ENCODE measurements around the gene FAM20C.
"Not testable (repeated sequence)": the region's sequence is repeated elsewhere in the genome, so short reads cannot be mapped to it uniquely, and the experiment has no call there.

FAM20C gene

DNA sequence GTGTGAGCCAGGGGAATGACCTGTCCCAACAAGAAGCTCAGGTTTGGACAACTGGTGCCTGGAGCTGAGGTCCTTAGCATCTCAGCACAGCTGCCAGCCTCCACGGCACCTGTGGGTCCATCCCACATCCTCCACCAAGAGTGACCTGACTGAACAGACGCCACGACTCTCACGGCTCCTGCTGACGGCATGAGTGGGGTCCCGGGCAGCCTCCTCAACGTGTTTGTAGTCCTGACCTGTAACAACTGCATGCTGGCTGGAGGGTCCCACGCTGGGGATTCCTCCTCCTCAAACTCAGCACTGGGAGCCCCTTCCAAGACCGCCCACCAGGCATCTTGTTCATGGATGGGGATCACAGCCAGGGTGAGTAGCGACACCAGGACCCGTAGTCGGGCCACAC is 36.2 kb downstream of the FAM20C start:
- DNase-seq (ENCODE audit: low spot score): no peak

- no peak for DNase-seq (ENCODE audit: low spot score)
These were observed 37.0 kb downstream of the FAM20C start for GRCh38 chr7:229184-229964.

DNA sequence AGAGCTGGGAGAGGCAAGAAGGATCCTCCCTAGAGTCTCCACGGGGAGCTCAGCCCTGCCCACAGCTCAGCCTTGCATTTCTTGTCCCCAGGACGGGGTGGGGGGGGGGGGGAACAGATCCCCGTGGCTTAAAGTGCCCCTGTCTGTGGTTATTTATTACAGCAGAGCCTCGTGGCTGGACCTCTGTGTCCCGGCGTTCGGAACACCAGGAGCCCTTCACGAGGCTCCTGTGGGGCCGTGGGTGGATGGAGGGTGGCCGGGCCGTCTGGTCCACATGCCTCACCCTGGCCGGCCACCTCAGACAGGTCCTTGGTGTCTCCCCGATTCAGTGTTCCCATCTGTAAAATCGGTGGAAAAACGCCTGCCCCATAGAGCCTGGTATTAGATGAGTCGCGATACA is 37.9 kb downstream of the FAM20C start:
- no peak for DNase-seq (ENCODE audit: low spot score)

DNA sequence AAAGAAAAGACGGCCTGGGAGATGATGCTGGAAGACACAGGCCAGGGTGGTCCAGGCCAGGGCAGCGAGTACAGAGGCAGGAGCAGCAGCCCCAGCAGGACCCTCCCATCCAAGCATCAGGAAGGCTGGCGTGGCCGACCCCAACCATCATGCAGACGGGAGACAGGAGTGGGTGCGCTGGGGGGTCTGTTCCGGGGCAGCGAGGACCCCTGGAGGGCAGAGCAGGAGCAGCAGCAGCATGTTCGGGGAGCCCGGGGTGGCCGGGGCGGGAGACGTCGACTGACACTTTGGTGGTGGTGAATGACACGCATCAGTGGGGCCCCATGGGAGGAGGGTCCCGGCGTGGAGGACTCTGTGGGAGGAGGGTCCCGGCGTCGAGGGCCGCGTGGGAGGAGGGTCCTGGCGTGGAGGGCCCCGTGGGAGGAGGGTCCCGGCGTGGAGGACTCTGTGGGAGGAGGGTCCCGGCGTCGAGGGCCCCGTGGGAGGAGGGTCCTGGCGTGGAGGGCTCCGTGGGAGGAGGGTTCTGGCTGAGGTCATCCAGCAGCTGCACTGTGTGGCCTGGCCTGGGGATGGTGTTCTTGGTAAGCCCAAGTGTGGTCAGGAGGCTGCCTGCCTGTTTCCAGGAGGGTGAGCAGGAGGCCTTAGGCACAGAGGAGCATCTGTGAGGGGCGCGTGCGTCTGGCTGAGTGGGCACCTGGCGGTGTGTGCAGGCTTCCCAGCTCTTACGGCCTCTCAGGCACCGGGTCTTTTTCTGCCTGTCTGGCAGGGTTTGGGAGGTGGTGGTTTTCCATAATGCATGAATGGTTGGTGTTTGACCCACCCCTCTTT is 38.9 kb downstream of the FAM20C start:
- DNase-seq (ENCODE audit: low spot score): no peak

GRCh38 chr7:231858-232246 is 39.5 kb downstream of the FAM20C start:
- no peak for DNase-seq (ENCODE audit: low spot score)

- no peak for DNase-seq (ENCODE audit: low spot score)
These were observed 40.3 kb downstream of the FAM20C start for GRCh38 chr7:232410-233248.

- DNase-seq (ENCODE audit: low spot score): no peak
These were observed 41.1 kb downstream of the FAM20C start for GRCh38 chr7:233249-234035.

GRCh38 chr7:234051-234707 is 41.8 kb downstream of the FAM20C start:
- no peak for DNase-seq (ENCODE audit: low spot score)

GRCh38 chr7:234708-235553 is 42.6 kb downstream of the FAM20C start:
- DNase-seq (ENCODE audit: low spot score): peak; percentile 71

DNA sequence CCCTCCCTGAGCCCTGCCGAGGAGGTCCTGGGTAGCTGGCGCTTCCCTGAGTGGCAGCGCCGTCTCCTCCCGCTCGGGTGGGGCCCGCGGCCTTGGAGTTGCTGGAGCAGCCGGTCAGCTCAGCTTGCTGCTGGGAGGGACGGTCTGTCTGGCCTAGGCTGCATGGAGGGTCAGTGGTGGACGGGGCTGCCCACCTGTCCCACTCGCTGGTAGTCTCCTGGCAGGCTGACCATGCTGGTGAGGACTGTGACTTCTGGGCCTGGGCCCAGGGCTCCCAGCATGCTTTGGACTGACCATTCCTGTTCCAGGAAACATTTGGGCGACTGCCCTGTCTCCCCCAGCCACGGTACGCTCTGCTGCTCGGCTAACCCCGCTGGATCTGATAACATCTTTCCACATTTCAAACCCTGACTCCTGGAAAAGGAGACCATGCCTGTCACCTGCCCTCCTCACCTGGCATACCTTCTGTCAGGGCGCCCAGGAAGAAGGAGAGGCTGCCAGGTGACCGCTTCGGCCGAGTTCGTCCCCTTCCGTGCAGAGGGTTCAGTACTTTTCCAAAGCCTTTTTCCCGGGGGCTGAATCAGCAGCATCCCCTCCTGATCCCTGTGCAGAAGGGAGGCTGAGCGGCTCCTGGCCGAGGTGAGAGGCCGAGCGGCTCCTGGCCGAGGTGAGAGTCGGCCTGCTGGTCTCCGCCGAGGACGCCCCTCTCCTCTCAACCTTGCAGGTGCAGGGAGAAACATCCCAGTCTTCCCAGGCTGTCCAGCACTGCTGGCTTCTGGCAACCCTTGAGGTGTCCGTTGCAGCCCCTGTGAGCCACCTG is 43.4 kb downstream of the FAM20C start:
- DNase-seq (ENCODE audit: low spot score): no peak

DNA sequence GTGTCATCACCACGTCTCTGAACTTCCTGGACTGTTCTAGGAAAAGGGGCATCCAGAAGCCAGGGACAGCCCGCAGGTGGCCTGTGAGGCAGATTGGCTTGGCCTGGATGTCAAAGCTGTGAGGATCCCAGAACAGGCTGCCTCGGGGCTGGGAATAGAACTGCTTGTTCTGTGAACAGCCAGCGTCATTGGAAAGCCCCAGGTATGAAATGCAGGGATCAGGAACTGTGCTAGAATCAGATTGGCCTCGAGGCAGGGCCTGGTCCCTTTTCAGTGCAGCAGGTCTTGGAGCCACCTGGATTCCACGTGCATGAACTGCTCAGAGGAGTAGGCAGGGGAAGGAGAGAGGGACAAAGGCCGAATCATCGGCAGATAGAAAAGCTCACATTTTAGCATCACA is 44.6 kb downstream of the FAM20C start:
- DNase-seq (ENCODE audit: low spot score): no peak

DNA sequence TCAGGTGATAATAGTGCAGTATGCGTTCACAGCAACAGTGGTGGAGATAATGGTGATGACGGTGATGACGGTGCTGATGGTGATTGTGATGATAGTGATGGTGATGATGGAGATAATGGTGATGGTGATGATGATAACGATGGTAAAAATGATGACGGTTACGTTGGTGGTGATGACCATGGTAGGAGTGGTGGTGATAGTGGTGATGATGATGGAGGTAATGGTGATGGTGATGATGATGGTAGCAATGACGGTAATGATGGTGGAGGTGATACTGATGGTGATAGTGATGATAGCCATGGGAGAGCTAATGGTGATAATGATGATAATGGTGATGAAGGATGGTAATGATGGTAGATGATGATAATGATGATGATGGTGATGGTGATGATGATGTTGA is 45.0 kb downstream of the FAM20C start:
- DNase-seq (ENCODE audit: low spot score): no peak

DNA sequence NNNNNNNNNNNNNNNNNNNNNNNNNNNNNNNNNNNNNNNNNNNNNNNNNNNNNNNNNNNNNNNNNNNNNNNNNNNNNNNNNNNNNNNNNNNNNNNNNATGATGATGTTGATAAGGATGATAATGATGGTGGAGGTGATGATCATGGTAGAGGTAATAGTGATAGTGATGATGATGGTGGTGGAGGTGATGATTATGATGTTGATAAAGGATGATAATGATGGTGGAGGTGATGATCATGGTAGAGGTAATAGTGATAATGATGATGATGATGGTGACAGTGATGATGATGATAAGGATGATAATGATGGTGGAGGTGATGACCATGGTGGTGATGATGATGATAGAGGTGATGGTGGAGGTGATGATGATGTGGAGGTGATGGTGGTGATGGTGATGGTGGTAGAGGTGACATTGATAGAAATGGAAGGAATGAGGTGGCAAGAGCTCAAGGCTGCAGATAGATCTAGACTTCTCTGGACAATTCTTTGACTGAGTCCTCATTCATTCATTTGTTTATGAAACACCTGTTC is 47.8 kb downstream of the FAM20C start:
- DNase-seq (ENCODE audit: low spot score): no peak

DNA sequence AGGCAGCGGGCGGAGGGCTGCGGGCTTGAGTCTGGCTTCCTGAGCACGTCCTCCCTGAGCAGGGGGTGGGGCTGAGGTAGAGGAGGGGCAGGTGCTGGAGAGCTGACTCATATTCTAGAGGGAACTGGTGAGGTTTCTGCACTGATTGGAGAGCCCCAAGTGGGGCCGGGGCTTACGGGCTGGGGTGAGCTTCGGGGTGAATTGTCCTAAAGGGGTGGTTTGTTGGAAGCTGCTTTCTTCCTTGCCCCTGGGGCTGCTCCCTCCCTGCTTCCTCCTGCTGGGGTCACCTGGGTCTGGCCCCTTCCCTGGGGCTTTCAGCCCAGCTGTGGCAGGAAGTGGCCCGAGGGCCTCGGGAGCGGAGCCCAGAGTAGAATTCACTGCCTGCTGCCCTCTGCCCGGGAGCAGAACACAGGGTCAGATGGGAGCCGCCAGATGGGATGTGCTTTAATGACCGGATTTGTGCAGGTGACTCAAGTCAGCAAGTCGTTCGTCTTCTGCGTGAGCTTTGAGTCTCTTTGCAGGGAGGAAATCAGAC is 48.6 kb downstream of the FAM20C start:
- DNase-seq (ENCODE audit: low spot score): no peak

- DNase-seq (ENCODE audit: low spot score): no peak
These were observed 49.1 kb downstream of the FAM20C start for GRCh38 chr7:241513-241912.

- not testable (repeated sequence) for DNase-seq (ENCODE audit: low spot score)
These were observed 50.6 kb downstream of the FAM20C start for GRCh38 chr7:242826-243579.

DNA sequence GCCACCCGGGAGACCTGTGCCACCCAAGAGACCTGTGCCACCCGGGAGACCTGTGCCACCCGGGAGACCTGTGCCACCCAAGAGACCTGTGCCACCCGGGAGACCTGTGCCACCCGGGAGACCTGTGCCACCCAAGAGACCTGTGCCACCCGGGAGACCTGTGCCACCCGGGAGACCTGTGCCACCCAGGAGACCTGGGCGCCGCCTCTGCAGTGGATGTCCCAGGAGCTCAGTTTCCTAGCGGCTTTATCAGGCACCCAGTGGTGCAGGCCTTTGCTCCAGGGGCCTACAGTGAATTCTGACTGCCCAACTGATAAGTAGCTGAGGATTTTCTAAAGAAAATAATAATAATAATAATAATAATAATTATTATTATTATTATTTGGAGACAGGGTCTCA is 51.2 kb downstream of the FAM20C start:
- DNase-seq (ENCODE audit: low spot score): not testable (repeated sequence)

DNA sequence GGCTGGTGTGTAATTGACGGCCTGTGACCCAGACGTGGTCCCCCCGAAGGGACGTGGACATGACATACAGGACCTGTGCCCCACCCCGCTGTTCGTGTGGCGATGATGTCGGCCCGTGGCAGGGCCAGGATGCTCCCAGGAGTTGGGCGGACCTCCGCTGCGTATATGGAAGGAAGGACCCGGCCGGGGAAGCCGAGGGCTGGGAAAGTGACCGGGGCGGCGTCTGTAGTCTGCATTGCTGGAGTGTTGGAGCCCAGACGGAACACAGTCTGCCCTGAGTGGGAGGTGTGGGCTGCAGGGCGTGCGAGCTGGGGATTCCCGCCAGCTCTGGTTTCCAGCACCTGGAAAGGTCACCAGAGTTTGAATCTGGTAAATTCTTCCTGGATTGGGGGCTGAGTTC is 52.6 kb downstream of the FAM20C start:
- DNase-seq (ENCODE audit: low spot score): no peak

Data from HuH-7 (cell line).